Testis (tissue), 2 donors: ENCODE results near the gene NAP1L1.

Experiments used
- POLR2A ChIP-seq: fragments of 450-650 bp; IDR thresholded peaks from one replicate; pipeline ENCODE4 v1.6.1; 2017; ENCODE audit warnings: antibody characterized with exemption, mild to moderate bottlenecking, moderate library complexity
- TF ChIP-seq, protein P1 (sequence below), 3 experiments: fragments of 450-650 bp in 2 of 3; fragments of 200-600 bp in 1 of 3; sonication (generic) in 1 of 3; IDR thresholded peaks; one replicate each; pipeline ENCODE4 v1.5.1; 2016 to 2019; ENCODE audit warnings: antibody characterized with exemption in 3 of 3, mild to moderate bottlenecking in 2 of 3, moderate library complexity in 1 of 3

- TF ChIP-seq, protein P1, sequence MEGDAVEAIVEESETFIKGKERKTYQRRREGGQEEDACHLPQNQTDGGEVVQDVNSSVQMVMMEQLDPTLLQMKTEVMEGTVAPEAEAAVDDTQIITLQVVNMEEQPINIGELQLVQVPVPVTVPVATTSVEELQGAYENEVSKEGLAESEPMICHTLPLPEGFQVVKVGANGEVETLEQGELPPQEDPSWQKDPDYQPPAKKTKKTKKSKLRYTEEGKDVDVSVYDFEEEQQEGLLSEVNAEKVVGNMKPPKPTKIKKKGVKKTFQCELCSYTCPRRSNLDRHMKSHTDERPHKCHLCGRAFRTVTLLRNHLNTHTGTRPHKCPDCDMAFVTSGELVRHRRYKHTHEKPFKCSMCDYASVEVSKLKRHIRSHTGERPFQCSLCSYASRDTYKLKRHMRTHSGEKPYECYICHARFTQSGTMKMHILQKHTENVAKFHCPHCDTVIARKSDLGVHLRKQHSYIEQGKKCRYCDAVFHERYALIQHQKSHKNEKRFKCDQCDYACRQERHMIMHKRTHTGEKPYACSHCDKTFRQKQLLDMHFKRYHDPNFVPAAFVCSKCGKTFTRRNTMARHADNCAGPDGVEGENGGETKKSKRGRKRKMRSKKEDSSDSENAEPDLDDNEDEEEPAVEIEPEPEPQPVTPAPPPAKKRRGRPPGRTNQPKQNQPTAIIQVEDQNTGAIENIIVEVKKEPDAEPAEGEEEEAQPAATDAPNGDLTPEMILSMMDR (IDR thresholded peaks at IDR 0.05): no peak
- no peak for TF ChIP-seq POLR2A
Measured at GRCh38 chr12:76038176-76038575, 46.3 kb downstream of the NAP1L1 start.
